PC-9 (cell line): ENCODE measurements around the gene PSMD3. TPM values are rescaled to one million over a fixed set of nuclear protein-coding genes. Genes with fewer than 3 reads are reported as not detected.

Source experiments
- BruUV-seq: library from RNA; stranded (reverse); fragments of 400-500 nt; replicated peaks from 2 replicates; lab custom pipeline; 2021; lab: Mats Ljungman, UMichigan
- CTCF ChIA-PET: fragments of 300-600 bp; sonication (Branson Sonifier 250); formaldehyde crosslinking; loops from one replicate; lab custom pipeline; 2022; ENCODE audit warnings: antibody characterized with exemption; lab: Charles Lee
- POLR2A ChIA-PET: fragments of 300-600 bp; sonication (Branson Sonifier 250); formaldehyde crosslinking; loops from one replicate; lab custom pipeline; 2022; ENCODE audit warnings: antibody characterized with exemption; ENCODE audit not compliant: unreplicated experiment; lab: Charles Lee
- DNase-seq, 2 experiments: peaks; one replicate each; pipeline versions ENCODE4 v3.0.0 to v3.0.0-alpha.2; 2015 to 2022; ENCODE audit warnings: mixed read lengths in 1 of 2
- H2AFZ ChIP-seq: fragments of 200-600 bp; sonication (generic); 2 replicates; pipeline ENCODE4 v1.8.1; 2017; ENCODE audit warnings: antibody characterized with exemption
- H3F3A ChIP-seq: fragments of 200-600 bp; sonication (generic); 2 replicates; pipeline ENCODE4 v1.8.1; 2017; ENCODE audit warnings: antibody characterized with exemption, mild to moderate bottlenecking, low read depth; ENCODE audit not compliant: insufficient read depth
- H3K27ac ChIP-seq: fragments of 200-600 bp; sonication (generic); 2 replicates; pipeline ENCODE4 v1.6.1; 2016; ENCODE audit warnings: mixed run types
- H3K27me3 ChIP-seq: fragments of 200-600 bp; sonication (generic); 2 replicates; pipeline ENCODE4 v1.6.1; 2016; ENCODE audit warnings: low read depth, mixed run types; ENCODE audit not compliant: insufficient read depth
- H3K36me3 ChIP-seq: fragments of 200-600 bp; sonication (generic); 2 replicates; pipeline ENCODE4 v1.6.1; 2016; ENCODE audit warnings: low read depth, mixed run types
- H3K4me1 ChIP-seq: fragments of 200-600 bp; sonication (generic); replicated peaks from 2 replicates; pipeline ENCODE4 v1.6.1; 2016; ENCODE audit warnings: mixed run types; ENCODE audit not compliant: insufficient read depth
- H3K4me2 ChIP-seq: fragments of 200-600 bp; sonication (generic); 2 replicates; pipeline ENCODE4 v1.6.1; 2017; ENCODE audit warnings: mixed run types
- H3K4me3 ChIP-seq: fragments of 200-600 bp; sonication (generic); 2 replicates; pipeline ENCODE4 v1.6.1; 2016; ENCODE audit warnings: mixed run types
- H3K79me2 ChIP-seq: fragments of 200-600 bp; sonication (generic); 2 replicates; pipeline ENCODE4 v1.6.1; 2017; ENCODE audit warnings: low read depth, mixed run types
- H3K9me2 ChIP-seq: fragments of 200-600 bp; sonication (generic); 2 replicates; pipeline ENCODE4 v1.8.1; 2017; ENCODE audit warnings: mild to moderate bottlenecking; ENCODE audit not compliant: insufficient read depth
- H3K9me3 ChIP-seq: fragments of 200-600 bp; sonication (generic); 2 replicates; pipeline ENCODE4 v1.8.1; 2016; ENCODE audit warnings: low read depth; ENCODE audit not compliant: insufficient read depth
- H4K20me1 ChIP-seq: fragments of 200-600 bp; sonication (generic); 2 replicates; pipeline ENCODE4 v1.8.1; 2017; ENCODE audit not compliant: insufficient read depth
- EZH2 ChIP-seq: fragments of 200-600 bp; sonication (generic); IDR thresholded peaks from 2 replicates; pipeline ENCODE4 v1.8.0; 2017; ENCODE audit warnings: antibody characterized with exemption, low read depth
- intact Hi-C: fragments of 100-400 bp; cut with micrococcal nuclease; formaldehyde crosslinking; loops from one replicate; pipeline ENCODE4 v1.10.0; 2022; ENCODE audit not compliant: unreplicated experiment
- total RNA-seq: library from RNA; stranded (reverse); gene quantifications from 2 replicates; pipeline ENCODE4 v1.2.3, GENCODE V29; 2021
- TF ChIP-seq, protein P1 (sequence below): fragments of 200-600 bp; sonication (generic); conservative IDR thresholded peaks from 2 replicates; pipeline ENCODE4 v1.6.1; 2017; ENCODE audit warnings: mixed run types, antibody characterized with exemption, mild to moderate bottlenecking, moderate library complexity

The PSMD3 gene
- total RNA-seq, 1 experiment from 2014 or later = 130 TPM

DNA sequence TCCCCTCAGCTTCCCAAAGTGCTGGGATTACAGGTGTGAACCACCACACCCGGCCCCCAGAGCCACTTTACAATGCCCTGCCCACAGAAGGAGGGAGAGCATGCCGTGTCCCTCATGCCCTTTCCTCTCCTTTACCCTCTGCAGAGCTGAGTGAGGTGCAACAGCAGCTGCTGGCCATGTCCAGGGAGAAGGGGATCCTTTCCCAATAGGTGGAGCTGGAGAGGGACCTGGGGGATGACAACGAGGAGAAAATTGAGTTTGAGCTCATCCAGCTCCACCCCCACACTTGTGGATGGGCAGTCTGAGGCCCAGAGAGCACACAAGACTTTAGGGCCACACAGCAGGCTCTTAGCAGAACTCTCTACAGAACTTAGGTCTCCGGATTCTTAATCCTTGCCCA, 25.7 kb upstream of the PSMD3 start:
- H3K79me2 ChIP-seq = no peaks in the 10 kb centered on the region
- H3K9me3 ChIP-seq = no peaks in the 10 kb centered on the region
- H3K27ac ChIP-seq = no peak overlapping the region
- H4K20me1 ChIP-seq = no peaks in the 10 kb centered on the region
- intact Hi-C loops = loop anchor here (10.0 kb wide), 1 partner anchor 200 kb away; no protein-coding TSS in a partner anchor
- H2AFZ ChIP-seq = no peak overlapping the region
- H3K36me3 ChIP-seq = no peaks in the 10 kb centered on the region
- ChIA-PET POLR2A (interaction anchor here (0.6 kb wide), 1 partner anchor 223 kb away, joined by 3 read pairs; no protein-coding TSS in a partner anchor), CTCF (interaction anchor here (0.6 to 0.7 kb wide), 2 partner anchors 15 to 215 kb away, joined by 3 to 4 read pairs; no protein-coding TSS in a partner anchor)
- no peaks in the 10 kb centered on the region for H3K27me3 ChIP-seq
- peaks cover 8% of the 10 kb centered on the region for H3K4me1 ChIP-seq
- peaks cover 9% of the 10 kb centered on the region; the same call in 1 of the 2 replicates for H3F3A ChIP-seq
- H3K9me2 ChIP-seq = no peaks in the 10 kb centered on the region
- no TSS peak for BruUV-seq
- DNase-seq = no peak
- no peak overlapping the region for H3K4me3 ChIP-seq
- no peak for TF ChIP-seq EZH2
- TF ChIP-seq, protein P1, sequence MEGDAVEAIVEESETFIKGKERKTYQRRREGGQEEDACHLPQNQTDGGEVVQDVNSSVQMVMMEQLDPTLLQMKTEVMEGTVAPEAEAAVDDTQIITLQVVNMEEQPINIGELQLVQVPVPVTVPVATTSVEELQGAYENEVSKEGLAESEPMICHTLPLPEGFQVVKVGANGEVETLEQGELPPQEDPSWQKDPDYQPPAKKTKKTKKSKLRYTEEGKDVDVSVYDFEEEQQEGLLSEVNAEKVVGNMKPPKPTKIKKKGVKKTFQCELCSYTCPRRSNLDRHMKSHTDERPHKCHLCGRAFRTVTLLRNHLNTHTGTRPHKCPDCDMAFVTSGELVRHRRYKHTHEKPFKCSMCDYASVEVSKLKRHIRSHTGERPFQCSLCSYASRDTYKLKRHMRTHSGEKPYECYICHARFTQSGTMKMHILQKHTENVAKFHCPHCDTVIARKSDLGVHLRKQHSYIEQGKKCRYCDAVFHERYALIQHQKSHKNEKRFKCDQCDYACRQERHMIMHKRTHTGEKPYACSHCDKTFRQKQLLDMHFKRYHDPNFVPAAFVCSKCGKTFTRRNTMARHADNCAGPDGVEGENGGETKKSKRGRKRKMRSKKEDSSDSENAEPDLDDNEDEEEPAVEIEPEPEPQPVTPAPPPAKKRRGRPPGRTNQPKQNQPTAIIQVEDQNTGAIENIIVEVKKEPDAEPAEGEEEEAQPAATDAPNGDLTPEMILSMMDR = no peak
- no peak overlapping the region for H3K4me2 ChIP-seq

DNA sequence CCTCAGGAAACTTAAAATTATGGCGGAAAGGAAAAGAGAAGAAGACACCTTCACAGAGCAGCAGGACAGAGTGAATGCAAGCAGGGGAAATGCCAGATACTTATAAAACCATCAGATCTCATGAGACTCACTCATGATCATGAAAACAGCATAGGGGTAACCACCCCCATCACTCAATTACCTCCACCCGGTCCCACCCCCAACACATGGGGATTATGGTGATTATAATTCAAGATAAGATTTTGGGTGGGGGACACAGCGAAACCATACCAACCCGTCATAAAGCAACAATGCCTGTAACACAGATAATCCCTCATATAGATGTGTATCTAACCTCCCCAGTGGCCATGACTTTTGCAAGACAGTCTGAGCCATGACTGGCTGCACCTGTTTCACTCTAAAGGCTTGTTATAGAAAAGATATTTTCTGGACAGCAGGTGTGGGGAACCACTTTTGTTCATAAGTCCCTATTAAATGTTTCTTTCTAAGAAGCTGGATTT, 24.8 kb upstream of the PSMD3 start:
- Histone ChIP-seq H3K27ac (no peak overlapping the region), H3K9me3 (no peaks in the 10 kb centered on the region), H3K9me2 (no peaks in the 10 kb centered on the region), H3K4me3 (no peak overlapping the region), H3K4me1 (peaks cover 8% of the 10 kb centered on the region), H2AFZ (no peak overlapping the region), H3K79me2 (no peaks in the 10 kb centered on the region), H3K36me3 (no peaks in the 10 kb centered on the region), H3K27me3 (no peaks in the 10 kb centered on the region), H4K20me1 (no peaks in the 10 kb centered on the region), H3K4me2 (no peak overlapping the region), H3F3A (peaks cover 9% of the 10 kb centered on the region; the same call in 1 of the 2 replicates)
- intact Hi-C loops = loop anchor here (10.0 kb wide), 1 partner anchor 201 kb away; no protein-coding TSS in a partner anchor
- no peak for TF ChIP-seq EZH2
- TF ChIP-seq, protein P1 = no peak
- POLR2A ChIA-PET = no interaction called here
- CTCF ChIA-PET = no interaction called here
- no TSS peak for BruUV-seq
- no peak for DNase-seq

DNA sequence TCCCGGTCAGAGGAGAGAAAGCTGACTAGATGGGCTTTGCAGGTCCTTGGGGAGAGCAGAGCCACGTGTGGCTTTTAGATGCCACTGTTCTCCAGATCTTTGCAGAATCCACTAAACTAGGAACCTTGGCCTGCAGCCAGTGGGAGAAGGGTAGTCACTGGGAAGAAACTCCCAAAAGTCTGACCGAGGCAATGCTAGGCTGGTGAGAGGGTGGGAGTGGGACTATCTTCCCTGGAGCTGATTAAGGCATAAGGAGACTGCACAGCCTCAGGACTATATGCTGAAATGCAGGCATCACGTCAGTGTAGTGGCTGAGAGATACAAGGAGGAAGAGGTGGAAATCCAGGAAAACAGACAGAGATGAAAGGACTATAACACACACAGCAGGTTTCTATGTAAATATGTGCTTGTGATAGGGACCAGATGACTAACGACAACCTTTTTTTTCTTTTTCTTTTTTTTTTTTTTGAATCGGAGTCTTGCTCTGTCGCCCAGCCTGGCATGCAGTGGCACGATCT, 20.0 kb upstream of the PSMD3 start:
- Histone ChIP-seq H3K79me2 (no peaks in the 10 kb centered on the region), H3K9me2 (no peaks in the 10 kb centered on the region), H3K4me2 (no peak overlapping the region), H2AFZ (no peak overlapping the region), H3K4me3 (no peak overlapping the region), H3K27me3 (no peaks in the 10 kb centered on the region), H3K36me3 (no peaks in the 10 kb centered on the region), H3K27ac (no peak overlapping the region), H3F3A (peaks cover 15% of the 10 kb centered on the region), H3K9me3 (no peaks in the 10 kb centered on the region), H3K4me1 (peaks cover 11% of the 10 kb centered on the region), H4K20me1 (no peaks in the 10 kb centered on the region)
- ChIA-PET POLR2A (no interaction called here), CTCF (no interaction called here)
- intact Hi-C loops = no loop called here
- DNase-seq = no peak
- no TSS peak for BruUV-seq
- no peak for TF ChIP-seq EZH2
- TF ChIP-seq, protein P1 = no peak
